SU-DHL-6 (cell line): ENCODE results near the gene PRTG.

Experiments
- H2AFZ ChIP-seq: fragments of 200-600 bp; sonication (generic); 2 replicates; pipeline ENCODE4 v1.6.1; 2014; ENCODE audit warnings: low read depth, mild to moderate bottlenecking, moderate library complexity, mixed read lengths, antibody characterized with exemption, low read length; ENCODE audit not compliant: severe bottlenecking
- H3F3A ChIP-seq: fragments of 200-600 bp; shearing (Covaris generic); 2 replicates; pipeline ENCODE4 v1.6.0; 2016; ENCODE audit warnings: antibody characterized with exemption, mild to moderate bottlenecking; ENCODE audit not compliant: insufficient read depth
- H3K27ac ChIP-seq: fragments of 200-600 bp; sonication (generic); 2 replicates; pipeline ENCODE4 v1.5.1; 2016; ENCODE audit warnings: low read depth, mild to moderate bottlenecking, low read length, moderate library complexity, mixed read lengths
- H3K27me3 ChIP-seq: fragments of 200-600 bp; sonication (generic), shearing (Covaris generic); 2 replicates; pipeline ENCODE4 v1.6.0; 2014; ENCODE audit warnings: mild to moderate bottlenecking, low read length
- H3K36me3 ChIP-seq: fragments of 200-600 bp; sonication (generic); 2 replicates; pipeline ENCODE4 v1.6.1; 2014; ENCODE audit warnings: mild to moderate bottlenecking, low read length, mixed read lengths
- H3K4me2 ChIP-seq: fragments of 300-600, 200-600 bp; shearing (Covaris generic), sonication (generic); 2 replicates; pipeline ENCODE4 v1.6.0; 2014; ENCODE audit warnings: low read length, low read depth, mild to moderate bottlenecking; ENCODE audit not compliant: poor library complexity, severe bottlenecking
- H3K4me3 ChIP-seq: fragments of 200-600 bp; sonication (generic); 2 replicates; pipeline ENCODE4 v1.5.1; 2014; ENCODE audit warnings: antibody characterized with exemption, low read length, mild to moderate bottlenecking, mixed read lengths; ENCODE audit not compliant: insufficient read depth, poor library complexity, severe bottlenecking
- H3K79me2 ChIP-seq: fragments of 200-600 bp; sonication (generic); 2 replicates; pipeline ENCODE4 v1.6.1; 2014; ENCODE audit warnings: mild to moderate bottlenecking, low read length, moderate library complexity; ENCODE audit not compliant: insufficient read depth
- H3K9ac ChIP-seq: fragments of 200-600 bp; sonication (generic); 2 replicates; pipeline ENCODE4 v1.7.0; 2014; ENCODE audit warnings: mild to moderate bottlenecking, low read length
- H3K9me2 ChIP-seq: fragments of 200-600 bp; sonication (generic); replicated peaks from 2 replicates; pipeline ENCODE4 v1.6.1; 2014; ENCODE audit warnings: low read length; ENCODE audit not compliant: insufficient read depth
- H3K9me3 ChIP-seq: fragments of 200-600 bp; sonication (generic); 2 replicates; pipeline ENCODE4 v1.6.1; 2014; ENCODE audit warnings: low read length, mixed read lengths; ENCODE audit not compliant: insufficient read depth
- H4K20me1 ChIP-seq: fragments of 200-600 bp; sonication (generic); 2 replicates; pipeline ENCODE4 v1.6.1; 2014; ENCODE audit warnings: low read depth, mild to moderate bottlenecking, antibody characterized with exemption, low read length, moderate library complexity, mixed read lengths
- EZH2phosphoT487 ChIP-seq: fragments of 200-600 bp; sonication (generic), shearing (Covaris generic); conservative IDR thresholded peaks from 2 replicates; pipeline ENCODE4 v1.6.1; 2018; ENCODE audit warnings: mild to moderate bottlenecking, antibody characterized with exemption, low read length, moderate library complexity, mixed read lengths
- TF ChIP-seq, protein P1 (sequence below): fragments of 200-600 bp; sonication (generic); IDR thresholded peaks from one replicate; pipeline ENCODE4 v1.5.1; 2017; ENCODE audit warnings: antibody characterized with exemption, mild to moderate bottlenecking, low read length, moderate library complexity; ENCODE audit not compliant: insufficient read depth, poor library complexity, severe bottlenecking

The PRTG gene, protein sequence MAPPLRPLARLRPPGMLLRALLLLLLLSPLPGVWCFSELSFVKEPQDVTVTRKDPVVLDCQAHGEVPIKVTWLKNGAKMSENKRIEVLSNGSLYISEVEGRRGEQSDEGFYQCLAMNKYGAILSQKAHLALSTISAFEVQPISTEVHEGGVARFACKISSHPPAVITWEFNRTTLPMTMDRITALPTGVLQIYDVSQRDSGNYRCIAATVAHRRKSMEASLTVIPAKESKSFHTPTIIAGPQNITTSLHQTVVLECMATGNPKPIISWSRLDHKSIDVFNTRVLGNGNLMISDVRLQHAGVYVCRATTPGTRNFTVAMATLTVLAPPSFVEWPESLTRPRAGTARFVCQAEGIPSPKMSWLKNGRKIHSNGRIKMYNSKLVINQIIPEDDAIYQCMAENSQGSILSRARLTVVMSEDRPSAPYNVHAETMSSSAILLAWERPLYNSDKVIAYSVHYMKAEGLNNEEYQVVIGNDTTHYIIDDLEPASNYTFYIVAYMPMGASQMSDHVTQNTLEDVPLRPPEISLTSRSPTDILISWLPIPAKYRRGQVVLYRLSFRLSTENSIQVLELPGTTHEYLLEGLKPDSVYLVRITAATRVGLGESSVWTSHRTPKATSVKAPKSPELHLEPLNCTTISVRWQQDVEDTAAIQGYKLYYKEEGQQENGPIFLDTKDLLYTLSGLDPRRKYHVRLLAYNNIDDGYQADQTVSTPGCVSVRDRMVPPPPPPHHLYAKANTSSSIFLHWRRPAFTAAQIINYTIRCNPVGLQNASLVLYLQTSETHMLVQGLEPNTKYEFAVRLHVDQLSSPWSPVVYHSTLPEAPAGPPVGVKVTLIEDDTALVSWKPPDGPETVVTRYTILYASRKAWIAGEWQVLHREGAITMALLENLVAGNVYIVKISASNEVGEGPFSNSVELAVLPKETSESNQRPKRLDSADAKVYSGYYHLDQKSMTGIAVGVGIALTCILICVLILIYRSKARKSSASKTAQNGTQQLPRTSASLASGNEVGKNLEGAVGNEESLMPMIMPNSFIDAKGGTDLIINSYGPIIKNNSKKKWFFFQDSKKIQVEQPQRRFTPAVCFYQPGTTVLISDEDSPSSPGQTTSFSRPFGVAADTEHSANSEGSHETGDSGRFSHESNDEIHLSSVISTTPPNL

DNA sequence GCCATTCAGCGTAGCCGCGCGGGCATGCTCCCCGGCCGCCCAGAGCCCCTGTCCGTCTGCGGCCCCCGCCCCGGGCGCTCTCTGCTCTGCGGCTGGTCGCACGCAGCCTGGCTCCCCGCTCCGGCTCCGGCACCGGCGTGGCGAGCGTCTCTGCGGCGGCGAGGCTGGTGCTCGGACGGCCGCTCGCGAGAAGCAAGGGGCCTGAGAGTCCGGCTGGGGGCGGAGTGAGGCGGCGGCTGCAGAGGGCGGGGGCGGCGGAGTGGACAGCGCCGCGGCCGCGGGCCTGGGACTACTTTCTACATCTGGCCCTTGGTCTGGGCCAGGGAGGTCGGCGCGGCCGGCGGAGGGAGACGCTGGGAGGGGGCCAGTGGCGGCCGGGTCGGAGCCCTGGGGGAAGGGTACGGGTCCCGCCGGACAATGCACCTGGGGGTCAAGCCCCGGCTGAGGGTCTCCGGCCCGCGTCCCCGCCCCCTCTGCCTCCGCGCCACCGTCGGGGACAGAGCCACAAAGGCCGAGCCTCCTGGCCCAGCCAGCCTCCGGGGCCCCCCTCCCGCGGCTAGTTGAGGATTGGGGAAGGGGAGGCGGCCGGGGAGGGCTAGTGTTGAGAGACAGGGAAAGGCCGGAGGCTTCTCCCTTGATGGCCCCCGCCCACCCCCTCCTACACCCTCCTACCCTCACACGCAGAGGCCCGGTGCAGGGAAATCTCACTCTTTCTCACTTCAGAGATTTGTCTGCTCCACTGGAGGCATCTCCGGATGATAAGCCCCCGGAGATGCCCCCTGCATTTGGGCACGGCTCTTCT is at the start of gene PRTG:
TSS of gene PRTG (minus strand) at position 226 of the 802 bp plus-strand sequence. CDS start at position 5, 221 bp downstream.
- Histone ChIP-seq H2AFZ (peak within 1 kb of the TSS; percentile 73), H3K79me2 (peaks cover 45% of the 10 kb centered on the region), H3K9me3 (no peaks in the 10 kb centered on the region), H3K36me3 (no peaks in the 10 kb centered on the region; the same call in 1 of the 2 replicates), H3K9ac (peak within 1 kb of the TSS; percentile 81), H3K27ac (peak within 1 kb of the TSS; percentile 97), H3F3A (peaks cover 43% of the 10 kb centered on the region), H3K9me2 (no peaks in the 10 kb centered on the region), H3K4me2 (peak within 1 kb of the TSS; percentile 71), H3K27me3 (no peaks in the 10 kb centered on the region), H3K4me3 (peak within 1 kb of the TSS; percentile 75), H4K20me1 (no peaks in the 10 kb centered on the region)
- no peak for TF ChIP-seq EZH2phosphoT487
- TF ChIP-seq, protein P1, sequence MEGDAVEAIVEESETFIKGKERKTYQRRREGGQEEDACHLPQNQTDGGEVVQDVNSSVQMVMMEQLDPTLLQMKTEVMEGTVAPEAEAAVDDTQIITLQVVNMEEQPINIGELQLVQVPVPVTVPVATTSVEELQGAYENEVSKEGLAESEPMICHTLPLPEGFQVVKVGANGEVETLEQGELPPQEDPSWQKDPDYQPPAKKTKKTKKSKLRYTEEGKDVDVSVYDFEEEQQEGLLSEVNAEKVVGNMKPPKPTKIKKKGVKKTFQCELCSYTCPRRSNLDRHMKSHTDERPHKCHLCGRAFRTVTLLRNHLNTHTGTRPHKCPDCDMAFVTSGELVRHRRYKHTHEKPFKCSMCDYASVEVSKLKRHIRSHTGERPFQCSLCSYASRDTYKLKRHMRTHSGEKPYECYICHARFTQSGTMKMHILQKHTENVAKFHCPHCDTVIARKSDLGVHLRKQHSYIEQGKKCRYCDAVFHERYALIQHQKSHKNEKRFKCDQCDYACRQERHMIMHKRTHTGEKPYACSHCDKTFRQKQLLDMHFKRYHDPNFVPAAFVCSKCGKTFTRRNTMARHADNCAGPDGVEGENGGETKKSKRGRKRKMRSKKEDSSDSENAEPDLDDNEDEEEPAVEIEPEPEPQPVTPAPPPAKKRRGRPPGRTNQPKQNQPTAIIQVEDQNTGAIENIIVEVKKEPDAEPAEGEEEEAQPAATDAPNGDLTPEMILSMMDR, result no peak

DNA sequence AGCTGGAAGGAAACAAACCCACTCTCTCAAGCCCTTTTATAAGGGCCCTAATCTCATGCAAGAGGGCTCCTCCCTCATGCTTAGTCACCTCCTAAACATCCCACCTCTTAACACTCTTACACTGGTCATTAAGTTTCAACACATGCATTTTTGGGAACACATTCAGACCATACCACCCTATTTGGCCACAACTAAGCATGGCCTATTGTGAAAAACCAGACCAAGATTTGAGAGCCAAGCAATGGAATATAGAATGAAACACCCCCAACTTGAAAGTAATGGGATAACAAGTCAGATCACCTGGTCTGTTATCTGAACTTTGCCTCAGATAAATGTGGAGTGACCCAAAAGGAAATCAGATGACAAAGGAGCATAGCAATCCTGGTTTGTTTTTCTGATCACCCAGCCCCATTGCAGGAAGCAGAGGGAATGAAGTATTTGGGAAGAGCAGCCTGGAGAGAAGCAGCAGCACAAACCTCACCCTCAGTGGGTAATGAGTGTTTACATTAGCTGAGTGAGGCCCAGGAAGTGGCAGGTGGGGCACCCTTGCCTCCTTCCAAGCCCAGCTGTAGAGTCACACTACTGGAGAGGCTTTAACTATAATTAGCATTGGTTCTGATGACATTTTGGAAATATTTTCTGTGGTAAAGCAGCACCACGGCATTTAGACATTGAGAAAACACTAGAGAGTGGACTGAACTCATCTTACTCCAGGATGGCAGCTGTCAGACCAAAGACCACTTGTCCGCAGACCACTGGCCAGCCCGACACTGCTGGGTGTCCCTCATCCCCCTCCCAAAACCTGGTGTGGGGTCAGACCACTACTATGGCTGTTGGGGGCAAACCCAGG is 48.8 kb upstream of the PRTG start:
- Histone ChIP-seq H3K9ac (no peak overlapping the region), H3K36me3 (no peaks in the 10 kb centered on the region), H3K79me2 (no peaks in the 10 kb centered on the region), H3K27me3 (no peaks in the 10 kb centered on the region), H2AFZ (no peak overlapping the region), H3K4me2 (no peak overlapping the region), H3K9me2 (no peaks in the 10 kb centered on the region), H3F3A (no peaks in the 10 kb centered on the region), H4K20me1 (no peaks in the 10 kb centered on the region), H3K4me3 (no peak overlapping the region), H3K27ac (no peak overlapping the region), H3K9me3 (0 out of 2 replicates have a peak, but pooled peaks cover 4% of the 10 kb centered on the region)
- no peak for TF ChIP-seq EZH2phosphoT487
- TF ChIP-seq, protein P1, result no peak
